ENCODE results near the gene ATOH1.

ATOH1 gene, protein sequence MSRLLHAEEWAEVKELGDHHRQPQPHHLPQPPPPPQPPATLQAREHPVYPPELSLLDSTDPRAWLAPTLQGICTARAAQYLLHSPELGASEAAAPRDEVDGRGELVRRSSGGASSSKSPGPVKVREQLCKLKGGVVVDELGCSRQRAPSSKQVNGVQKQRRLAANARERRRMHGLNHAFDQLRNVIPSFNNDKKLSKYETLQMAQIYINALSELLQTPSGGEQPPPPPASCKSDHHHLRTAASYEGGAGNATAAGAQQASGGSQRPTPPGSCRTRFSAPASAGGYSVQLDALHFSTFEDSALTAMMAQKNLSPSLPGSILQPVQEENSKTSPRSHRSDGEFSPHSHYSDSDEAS

GRCh38 chr4:93828332-93828994 is at the start of gene ATOH1:
ATOH1 (plus strand) TSS chr4:93828753; CDS start chr4:93828927, 174 bp downstream.
- in situ Hi-C loops (cut with HindIII; ENCODE audit: low sequenced_read_pairs): no loop called here

- in situ Hi-C loops (cut with HindIII; ENCODE audit: low sequenced_read_pairs): no loop called here
Observed at GRCh38 chr4:93779228-93779627, 49.3 kb upstream of the ATOH1 start.

- in situ Hi-C loops (cut with HindIII; ENCODE audit: low sequenced_read_pairs): no loop called here
Observed at GRCh38 chr4:93780080-93780479, 48.5 kb upstream of the ATOH1 start.

- in situ Hi-C loops (cut with HindIII; ENCODE audit: low sequenced_read_pairs): no loop called here
Observed at GRCh38 chr4:93781198-93781597, 47.4 kb upstream of the ATOH1 start.

DNA sequence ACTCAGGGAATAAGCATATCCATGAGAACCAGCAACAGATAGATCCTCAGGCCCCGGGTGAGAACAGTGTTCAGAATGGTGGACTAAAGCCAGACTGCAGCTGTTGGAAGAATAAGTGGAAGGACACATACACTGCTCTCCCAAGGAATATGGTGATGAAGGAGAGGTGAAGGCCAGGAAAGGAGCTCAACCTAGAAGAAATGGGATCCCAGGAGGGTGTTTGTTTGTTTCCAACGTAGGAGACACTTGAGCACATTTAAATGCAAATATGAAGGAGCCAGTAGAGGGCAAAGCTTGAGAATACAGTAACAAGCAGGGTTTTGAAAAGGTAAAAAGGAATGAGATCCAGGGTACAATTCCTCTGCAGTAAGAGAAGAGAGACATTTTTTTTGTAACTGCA is 42.4 kb upstream of the ATOH1 start:
- in situ Hi-C loops (cut with HindIII; ENCODE audit: low sequenced_read_pairs): no loop called here

GRCh38 chr4:93788712-93789111 is 39.8 kb upstream of the ATOH1 start:
- in situ Hi-C loops (cut with HindIII; ENCODE audit: low sequenced_read_pairs): no loop called here

GRCh38 chr4:93791570-93792195 is 36.9 kb upstream of the ATOH1 start:
- in situ Hi-C loops (cut with HindIII; ENCODE audit: low sequenced_read_pairs): no loop called here

- in situ Hi-C loops (cut with HindIII; ENCODE audit: low sequenced_read_pairs): no loop called here
Observed at GRCh38 chr4:93802045-93802444, 26.5 kb upstream of the ATOH1 start.

DNA sequence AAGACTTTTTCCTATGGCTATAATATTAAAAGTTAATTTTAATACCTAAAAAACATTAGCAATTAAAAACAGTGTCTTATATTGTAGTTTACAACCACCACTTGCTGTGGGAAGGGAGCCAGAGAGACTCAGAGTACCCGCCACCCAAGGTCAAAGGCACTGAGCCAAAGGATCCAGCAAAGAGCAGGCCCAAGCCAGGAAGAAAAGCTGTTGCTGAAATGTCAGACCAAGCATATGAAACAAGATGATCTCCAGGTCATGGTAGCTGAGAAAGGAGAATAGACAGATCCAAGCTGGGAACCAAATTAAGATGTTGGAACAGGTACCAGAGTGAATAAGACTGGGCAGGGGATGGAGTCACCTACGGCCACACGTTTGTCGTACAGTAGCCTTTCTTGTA is 18.8 kb upstream of the ATOH1 start:
- in situ Hi-C loops (cut with HindIII; ENCODE audit: low sequenced_read_pairs): no loop called here

- in situ Hi-C loops (cut with HindIII; ENCODE audit: low sequenced_read_pairs): no loop called here
Observed at GRCh38 chr4:93810340-93810992, 18.1 kb upstream of the ATOH1 start.

- in situ Hi-C loops (cut with HindIII; ENCODE audit: low sequenced_read_pairs): no loop called here
Observed at GRCh38 chr4:93813092-93813491, 15.5 kb upstream of the ATOH1 start.

DNA sequence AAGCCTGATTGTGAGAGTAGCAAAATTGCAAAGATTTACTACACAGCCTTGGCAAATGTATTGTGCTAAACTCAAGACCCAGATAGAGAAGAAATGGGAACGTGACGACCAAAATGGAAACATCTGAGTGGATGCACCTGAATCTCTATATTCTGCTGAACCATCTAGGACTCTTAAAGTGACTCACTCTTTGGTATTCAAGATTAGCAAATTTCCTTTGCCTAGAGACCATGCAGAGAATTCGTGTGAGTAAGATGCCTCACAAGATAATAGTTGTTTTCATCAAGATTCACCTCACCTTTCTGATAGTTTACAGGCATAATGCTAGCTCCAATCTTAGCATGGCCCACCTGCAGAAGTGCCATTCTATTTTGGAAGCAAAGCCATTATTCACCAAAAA is 14.4 kb upstream of the ATOH1 start:
- in situ Hi-C loops (cut with HindIII; ENCODE audit: low sequenced_read_pairs): no loop called here

DNA sequence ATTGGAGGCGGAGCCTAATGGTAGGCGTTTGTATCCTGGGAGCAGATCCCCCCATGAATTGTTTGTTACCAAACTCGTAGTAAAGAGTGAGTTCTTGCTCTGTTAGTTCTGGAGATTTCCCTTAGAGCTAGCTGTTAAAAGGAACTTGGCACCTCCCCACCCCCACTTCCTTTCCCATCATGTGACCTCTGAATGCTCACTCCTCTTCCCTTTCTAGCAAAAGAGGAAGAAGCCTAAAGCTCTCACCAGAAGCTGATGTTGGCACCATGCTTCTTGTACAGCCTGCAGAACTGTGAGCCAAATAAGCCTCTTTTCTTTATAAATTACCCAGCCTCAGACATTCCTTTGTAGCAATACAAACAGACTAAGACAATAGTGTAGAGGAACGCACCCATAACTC is 13.8 kb upstream of the ATOH1 start:
- in situ Hi-C loops (cut with HindIII; ENCODE audit: low sequenced_read_pairs): no loop called here

GRCh38 chr4:93825551-93826216 is 2.9 kb upstream of the ATOH1 start:
- in situ Hi-C loops (cut with HindIII; ENCODE audit: low sequenced_read_pairs): no loop called here

GRCh38 chr4:93827272-93827947 is 1.1 kb upstream of the ATOH1 start:
- in situ Hi-C loops (cut with HindIII; ENCODE audit: low sequenced_read_pairs): no loop called here

GRCh38 chr4:93828995-93829819 is 654 bp downstream of the ATOH1 start:
- in situ Hi-C loops (cut with HindIII; ENCODE audit: low sequenced_read_pairs): no loop called here

DNA sequence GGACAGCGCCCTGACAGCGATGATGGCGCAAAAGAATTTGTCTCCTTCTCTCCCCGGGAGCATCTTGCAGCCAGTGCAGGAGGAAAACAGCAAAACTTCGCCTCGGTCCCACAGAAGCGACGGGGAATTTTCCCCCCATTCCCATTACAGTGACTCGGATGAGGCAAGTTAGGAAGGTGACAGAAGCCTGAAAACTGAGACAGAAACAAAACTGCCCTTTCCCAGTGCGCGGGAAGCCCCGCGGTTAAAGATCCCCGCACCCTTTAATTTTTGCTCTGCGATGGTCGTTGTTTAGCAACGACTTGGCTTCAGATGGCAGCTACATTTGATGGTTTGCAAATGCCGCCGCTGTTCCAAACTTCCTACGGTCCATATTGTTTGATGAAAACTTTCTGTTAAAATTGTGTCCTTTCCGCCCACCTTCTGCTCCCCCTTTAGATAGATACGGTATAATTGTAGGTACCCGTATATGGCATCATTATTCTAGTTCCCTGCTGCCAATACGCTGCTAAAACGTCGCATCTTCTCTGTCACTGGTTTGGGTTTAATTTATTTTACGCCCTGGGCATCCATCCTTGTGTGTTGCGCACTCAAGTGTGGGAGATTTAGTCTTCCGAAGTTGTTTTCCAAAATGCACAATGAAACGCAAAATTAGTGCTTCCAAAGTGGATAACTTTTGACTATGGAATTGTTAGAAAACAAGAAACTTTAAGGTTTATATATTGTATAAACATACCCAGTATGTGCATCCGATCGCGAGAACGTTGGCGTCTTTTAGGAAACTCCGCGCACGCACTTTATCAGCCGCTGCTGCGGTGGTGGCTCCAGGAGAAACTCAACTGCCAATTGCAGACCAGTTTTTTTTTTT is 1.5 kb downstream of the ATOH1 start:
- in situ Hi-C loops (cut with HindIII; ENCODE audit: low sequenced_read_pairs): no loop called here

GRCh38 chr4:93831716-93832496 is 3.4 kb downstream of the ATOH1 start:
- in situ Hi-C loops (cut with HindIII; ENCODE audit: low sequenced_read_pairs): no loop called here
